KOPT-K1 (cell line): ENCODE data around the gene ADGRD1.
"Not testable (repeated sequence)": the region's sequence is repeated elsewhere in the genome, so short reads cannot be mapped to it uniquely, and the experiment has no call there.

ENCODE experiments used
- H3K27ac ChIP-seq: fragments of 200-600 bp; sonication (generic); 2 replicates; pipeline ENCODE4 v1.5.1; 2016; ENCODE audit warnings: antibody characterized with exemption, mild to moderate bottlenecking, low read depth, low read length; ENCODE audit not compliant: poor library complexity, severe bottlenecking
- H3K36me3 ChIP-seq: fragments of 200-600 bp; sonication (generic); 2 replicates; pipeline ENCODE4 v1.5.1; 2017; ENCODE audit warnings: antibody characterized with exemption, mild to moderate bottlenecking, low read length, moderate library complexity; ENCODE audit not compliant: insufficient read depth
- H3K9me3 ChIP-seq: fragments of 200-600 bp; sonication (generic); 2 replicates; pipeline ENCODE4 v1.5.1; 2017; ENCODE audit warnings: antibody characterized with exemption, low read length, mild to moderate bottlenecking; ENCODE audit not compliant: insufficient read depth, poor library complexity, severe bottlenecking

The ADGRD1 gene

DNA sequence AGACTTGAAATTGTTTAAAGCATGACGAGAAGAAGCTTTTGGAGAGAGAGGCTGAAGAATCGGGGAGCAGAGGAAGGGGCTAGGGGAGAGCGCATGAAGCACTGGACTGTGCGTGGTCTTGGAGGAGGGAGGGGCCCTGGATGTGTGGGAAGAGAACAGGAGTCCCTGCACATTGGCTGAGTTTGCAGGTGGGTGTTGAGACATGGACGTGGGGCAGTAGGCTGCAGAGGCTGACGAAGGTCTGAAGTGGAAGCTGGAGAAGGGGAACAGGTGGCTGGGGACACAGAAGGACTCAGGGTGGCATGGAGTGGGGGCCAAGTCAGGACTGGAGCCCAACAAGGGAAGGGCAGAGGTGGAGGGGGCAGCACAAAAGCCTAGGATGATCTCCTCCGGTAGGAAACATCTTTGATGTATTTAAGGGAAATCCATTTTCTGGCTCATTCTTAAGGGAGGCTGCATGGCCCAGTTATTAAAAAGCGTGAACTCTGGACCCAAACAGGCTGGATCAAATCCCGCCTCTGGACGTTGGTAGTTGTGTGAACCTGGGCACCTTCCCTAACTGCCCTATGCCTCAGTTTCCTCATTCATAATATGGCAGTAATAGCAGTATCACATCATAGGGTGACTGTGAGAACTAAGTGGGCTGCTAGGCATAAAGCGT lies 29.0 kb downstream of the ADGRD1 start:
- H3K9me3 ChIP-seq: no peaks in the 10 kb centered on the region
- no peaks in the 10 kb centered on the region for H3K36me3 ChIP-seq
- no peak overlapping the region for H3K27ac ChIP-seq

DNA sequence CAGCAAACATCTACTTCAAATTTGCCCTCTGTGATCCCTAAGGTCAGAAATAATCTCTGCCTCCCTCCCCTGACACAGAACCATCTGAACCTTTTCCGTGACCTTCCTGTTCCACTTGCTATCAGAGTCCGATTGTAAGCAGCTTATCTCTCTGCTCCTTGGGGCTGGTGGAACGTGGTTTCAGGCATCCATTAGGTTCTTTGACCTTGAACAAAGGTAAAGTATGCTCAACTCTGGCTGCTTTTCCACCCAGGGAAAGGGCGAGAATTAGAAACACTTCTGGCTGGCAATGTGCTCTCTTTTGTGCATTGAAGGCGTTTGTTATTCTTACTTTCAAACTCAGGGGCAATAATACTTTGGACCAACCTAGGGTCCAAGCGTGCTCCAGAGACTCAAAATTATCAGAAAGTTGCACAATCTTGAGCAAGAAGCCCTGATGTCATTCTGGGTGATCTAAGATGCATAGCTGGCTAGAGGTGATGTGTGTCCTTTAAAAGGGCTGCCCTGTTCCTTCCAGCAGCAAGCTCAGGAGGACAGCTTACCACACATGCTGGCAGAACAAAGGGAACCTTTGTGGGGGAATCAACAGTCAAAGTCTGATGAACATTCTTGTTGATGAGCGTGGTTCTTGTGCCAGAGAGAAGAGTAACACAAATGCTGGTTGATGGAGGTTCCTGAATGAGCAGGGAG lies 29.8 kb downstream of the ADGRD1 start:
- H3K36me3 ChIP-seq: no peaks in the 10 kb centered on the region
- H3K9me3 ChIP-seq: no peaks in the 10 kb centered on the region
- H3K27ac ChIP-seq: no peak overlapping the region

DNA sequence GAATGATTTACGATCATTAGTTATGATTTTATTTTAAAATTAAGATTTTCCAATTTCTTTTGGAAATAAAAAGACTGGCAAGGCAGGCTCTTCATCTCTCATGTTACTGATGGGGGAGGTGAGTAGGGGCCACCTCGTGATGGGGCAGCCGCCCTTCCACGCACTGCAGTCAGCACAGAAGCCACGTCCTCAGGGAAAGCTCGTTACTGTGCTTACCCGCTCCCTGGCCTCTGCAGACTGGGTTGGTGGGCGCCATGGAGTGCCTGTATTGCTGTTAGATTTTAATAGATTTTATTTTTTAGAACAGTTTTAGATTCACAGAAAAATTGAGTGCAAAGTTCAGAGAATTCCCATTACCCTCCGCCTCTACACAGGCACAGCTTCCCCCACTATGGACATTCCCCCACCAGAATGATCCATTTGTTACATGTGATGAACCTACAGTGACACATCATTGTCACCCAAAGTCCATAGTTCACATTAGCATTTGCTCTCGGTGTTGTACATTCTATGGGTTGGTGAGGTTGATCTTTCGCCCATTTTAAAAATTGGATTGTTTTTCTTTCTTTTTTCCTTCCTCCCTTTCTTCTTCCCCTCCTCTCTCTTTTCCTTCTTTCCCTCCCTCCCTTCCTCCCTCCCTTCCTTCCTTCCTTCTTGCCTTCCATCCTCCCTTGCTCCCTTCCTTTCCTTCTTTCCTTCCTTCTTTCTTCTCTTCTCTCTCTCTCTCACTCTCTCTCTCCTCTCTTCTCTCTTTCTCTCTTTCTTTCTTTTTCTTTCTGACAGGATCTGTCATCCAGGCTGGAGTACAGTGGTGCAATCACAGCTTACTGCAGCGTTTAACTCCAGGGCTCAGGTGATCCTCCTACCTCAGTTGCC lies 30.7 kb downstream of the ADGRD1 start:
- no peak overlapping the region for H3K27ac ChIP-seq
- no peaks in the 10 kb centered on the region for H3K36me3 ChIP-seq
- H3K9me3 ChIP-seq: no peaks in the 10 kb centered on the region

DNA sequence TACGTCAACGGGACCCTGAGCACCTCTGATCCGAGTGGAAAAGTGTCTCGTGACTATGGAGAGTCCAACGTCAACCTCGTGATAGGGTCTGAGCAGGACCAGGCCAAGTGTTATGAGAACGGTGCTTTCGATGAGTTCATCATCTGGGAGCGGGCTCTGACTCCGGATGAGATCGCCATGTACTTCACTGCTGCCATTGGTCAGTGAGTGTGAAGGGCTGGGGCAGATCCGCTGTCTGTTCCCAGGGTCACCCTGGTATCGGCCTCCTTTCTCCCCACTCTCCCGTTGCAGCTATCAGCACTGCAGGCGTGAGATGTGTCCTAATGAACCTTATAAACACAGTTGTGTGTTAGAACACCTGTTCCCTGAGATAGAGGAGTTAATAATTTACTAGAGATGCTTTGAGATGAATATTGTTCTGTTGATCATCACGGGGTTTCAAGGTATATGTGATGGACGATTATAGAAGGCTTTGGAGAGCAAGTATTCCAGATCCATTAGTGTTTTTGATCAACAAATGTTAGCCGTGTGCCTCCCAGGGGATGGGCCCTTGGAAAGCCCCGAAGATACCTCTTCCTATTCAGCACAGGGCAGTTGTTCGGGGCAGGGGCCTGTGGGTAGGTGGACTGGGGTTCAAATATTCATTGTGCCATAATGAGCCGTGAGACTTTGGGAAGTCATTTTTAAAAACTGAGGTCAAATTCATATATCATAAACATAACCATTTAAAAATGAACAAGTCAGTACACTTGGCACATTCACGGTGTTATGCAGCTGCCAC lies 33.6 kb downstream of the ADGRD1 start:
- Histone ChIP-seq H3K27ac (no peak overlapping the region), H3K36me3 (no peaks in the 10 kb centered on the region), H3K9me3 (no peaks in the 10 kb centered on the region)

DNA sequence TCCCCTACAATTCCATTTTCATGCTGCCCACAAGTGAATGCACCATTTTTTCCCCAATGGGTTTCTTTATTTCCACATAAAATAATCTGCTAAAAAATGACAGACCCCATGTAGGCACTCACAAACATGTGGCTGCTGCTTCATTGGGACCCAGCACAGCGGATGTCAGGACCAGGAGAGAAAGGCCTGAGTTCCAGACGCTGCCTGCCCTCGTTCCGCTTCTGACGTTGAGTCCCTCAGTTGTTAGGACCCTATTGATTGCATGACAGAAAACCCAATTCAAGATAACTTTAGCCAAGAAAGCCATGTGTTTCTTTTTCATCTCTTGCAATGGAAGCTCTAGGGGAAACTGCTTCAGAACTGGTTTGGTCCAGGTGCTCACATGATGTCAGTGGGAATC lies 34.6 kb downstream of the ADGRD1 start:
- no peak overlapping the region for H3K27ac ChIP-seq
- no peaks in the 10 kb centered on the region for H3K36me3 ChIP-seq
- no peaks in the 10 kb centered on the region for H3K9me3 ChIP-seq

DNA sequence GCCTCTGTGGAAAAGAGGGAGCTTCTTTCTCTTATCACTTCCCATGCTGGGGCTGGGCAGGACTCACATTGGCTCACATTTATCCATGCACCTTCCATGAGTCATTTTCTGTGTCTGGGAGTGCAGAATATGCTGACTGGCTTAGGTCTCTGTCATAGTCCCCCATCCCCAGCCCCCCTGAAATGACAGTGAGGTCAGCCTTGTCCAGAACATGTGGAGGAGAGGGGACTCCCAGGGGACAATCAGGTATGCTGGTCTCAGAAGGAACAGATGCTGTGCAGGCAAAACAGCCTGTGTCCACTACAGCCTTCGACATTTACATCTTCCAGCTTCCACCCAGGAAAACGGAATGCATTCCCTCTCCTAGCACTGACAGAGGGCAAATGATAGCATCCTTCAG lies 35.0 kb downstream of the ADGRD1 start:
- no peaks in the 10 kb centered on the region for H3K36me3 ChIP-seq
- H3K27ac ChIP-seq: no peak overlapping the region
- H3K9me3 ChIP-seq: no peaks in the 10 kb centered on the region

DNA sequence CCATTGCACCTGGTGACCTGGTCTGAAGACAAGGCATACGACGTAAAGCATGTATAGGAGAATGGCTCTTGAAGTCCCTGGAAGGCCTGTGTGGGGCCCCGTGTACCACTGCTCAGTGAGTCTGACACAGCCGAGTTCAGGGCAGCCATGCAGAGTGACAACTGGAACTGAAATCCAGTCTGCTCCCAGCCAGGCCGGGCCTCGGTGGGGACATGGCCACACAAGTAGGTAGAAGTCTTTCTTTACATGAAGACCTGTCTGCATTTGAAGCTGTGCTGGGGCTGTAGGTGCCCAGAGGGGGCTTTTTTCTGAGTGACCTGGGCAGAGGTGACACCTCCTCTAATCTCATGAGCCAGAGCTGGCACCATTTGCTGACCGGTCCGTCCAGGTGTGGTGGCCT lies 35.7 kb downstream of the ADGRD1 start:
- no peak overlapping the region for H3K27ac ChIP-seq
- no peaks in the 10 kb centered on the region for H3K36me3 ChIP-seq
- no peaks in the 10 kb centered on the region for H3K9me3 ChIP-seq

DNA sequence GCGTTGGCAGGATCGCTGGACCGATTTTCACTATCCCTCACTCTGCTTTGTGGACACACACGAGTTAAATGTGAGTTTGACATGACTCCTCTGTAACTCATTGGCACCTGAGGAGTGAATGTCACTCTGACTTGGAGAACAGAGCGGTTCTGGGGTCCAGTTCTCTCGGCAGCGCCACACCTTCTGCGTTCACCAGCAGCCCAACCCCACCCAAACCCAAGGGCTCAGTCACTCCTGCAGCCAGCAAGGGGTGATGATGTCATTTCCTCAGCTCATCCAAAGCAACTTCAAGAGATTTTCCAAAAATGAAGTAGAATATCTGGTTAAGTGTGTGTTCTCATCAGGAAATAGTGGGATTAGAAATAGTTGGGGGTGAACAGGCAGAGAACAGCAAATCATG lies 36.3 kb downstream of the ADGRD1 start:
- H3K36me3 ChIP-seq: no peaks in the 10 kb centered on the region
- H3K27ac ChIP-seq: no peak overlapping the region
- H3K9me3 ChIP-seq: no peaks in the 10 kb centered on the region

DNA sequence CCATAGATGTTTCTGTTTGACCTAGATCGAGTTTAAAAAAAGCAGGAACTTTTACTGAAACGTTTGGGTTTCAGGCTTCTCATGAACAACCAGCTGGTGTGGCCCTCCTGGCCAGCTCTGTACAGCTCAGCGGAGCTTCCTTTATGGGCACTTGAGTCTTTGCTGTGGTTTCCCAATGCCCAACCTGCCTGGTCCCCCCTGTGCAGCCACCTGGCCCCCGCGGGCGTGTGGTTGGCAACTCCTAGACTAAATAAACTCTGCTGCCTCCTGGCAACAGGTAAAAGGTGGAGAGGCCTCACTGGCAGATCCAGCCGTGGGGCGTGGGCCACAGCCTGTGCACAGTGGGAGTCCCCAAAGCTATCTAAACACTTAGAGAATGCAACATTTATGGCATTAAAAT lies 38.7 kb downstream of the ADGRD1 start:
- Histone ChIP-seq H3K36me3 (no peaks in the 10 kb centered on the region), H3K27ac (no peak overlapping the region), H3K9me3 (peaks cover under 1% of the 10 kb centered on the region)

DNA sequence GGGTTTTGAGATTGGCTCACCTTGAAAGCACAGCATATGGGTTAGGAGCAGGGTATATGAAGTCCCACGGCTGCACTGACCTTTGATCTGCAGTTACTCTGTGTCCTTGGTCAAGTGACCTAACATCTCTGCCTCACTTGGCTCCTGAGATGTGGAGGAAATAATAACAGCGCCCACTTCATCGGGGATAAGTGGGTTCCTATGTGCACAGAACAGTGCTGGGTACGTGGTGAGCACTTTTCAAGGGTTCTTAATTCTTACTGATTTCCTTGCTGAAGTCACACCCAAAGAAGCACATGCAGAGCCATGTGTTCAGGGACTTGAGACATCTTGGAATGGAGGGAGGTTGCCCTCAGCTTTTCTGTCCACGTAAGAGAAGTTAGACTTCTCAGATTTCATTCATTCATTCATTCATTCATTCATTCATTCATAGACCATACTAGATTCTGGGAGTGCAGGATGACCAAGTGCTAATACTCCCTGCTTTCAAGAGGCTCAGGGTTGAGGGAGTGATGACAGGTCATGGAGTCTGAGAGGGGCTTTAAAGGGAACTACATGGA lies 39.4 kb downstream of the ADGRD1 start:
- H3K27ac ChIP-seq: no peak overlapping the region
- peaks cover 6% of the 10 kb centered on the region for H3K9me3 ChIP-seq
- H3K36me3 ChIP-seq: no peaks in the 10 kb centered on the region

DNA sequence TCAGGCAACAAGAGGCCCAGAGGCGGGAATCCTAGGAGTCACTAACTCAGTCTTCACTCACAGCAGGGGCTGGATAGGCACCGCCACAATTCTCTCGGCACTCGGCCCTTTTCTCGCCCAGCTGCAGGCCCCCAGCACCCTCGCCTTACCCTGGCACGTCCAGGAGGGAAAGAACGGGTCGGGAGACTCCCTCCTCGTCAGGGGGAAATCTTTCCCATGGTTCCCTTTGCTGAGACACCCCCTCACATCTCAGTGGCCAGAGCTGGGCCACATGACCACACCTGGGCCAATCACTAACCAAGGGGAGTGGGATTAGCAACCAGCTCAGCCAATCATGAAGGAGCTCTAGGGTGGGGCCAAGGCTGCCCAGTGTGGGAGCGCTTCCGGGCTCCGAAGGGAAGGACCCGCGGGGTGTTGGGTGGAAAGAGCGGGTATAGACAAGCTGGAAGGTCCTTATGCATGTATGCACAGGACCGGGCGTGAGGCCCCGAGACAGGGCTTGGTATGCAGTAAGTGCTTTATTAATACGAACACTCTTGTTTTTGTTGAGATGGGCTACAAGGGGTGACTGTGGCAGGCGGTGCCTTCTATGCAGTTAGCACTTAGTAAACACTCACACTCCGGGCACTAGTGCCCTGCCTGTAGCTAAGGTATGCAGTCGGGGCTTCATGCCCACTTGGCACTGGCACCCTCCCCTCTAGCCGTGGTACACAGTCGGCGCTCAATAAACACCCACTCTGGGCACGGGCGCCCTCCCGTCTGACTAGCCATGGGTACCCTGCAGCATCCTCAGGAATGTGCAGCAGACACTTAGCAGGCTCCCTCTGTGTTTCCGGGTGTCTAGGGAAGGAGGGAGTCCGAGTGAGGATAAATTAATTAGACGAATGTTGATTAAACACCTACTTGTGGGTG lies 40.3 kb downstream of the ADGRD1 start:
- Histone ChIP-seq H3K27ac (no peak overlapping the region), H3K9me3 (peaks cover 7% of the 10 kb centered on the region), H3K36me3 (no peaks in the 10 kb centered on the region)

DNA sequence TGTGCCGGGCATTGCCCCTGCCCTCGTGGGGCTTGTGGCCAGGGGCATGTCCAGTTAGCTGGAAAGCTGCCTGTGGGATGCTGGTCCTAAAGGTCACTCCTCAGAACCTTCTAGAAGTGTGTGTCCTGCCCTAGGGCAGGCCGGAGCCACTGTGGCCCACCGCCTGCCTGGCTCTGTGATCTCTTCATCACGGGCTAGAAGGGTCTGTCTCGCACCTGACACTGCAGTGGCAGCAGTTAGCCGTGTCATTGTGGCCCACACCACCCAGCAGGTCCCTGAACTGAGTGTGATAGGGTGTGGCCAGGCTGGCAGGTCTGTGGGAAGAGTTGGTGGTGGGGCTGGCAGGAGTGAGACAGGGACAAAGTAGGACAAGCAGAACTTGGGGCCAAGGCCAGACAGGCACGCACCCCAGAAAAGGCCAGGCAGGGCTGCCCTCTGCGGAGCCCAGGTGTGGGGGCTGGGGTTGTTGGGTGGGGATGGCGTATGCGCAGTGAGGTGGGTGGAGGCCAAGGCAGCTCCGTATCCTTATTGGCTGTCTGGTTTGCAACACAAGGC lies 41.2 kb downstream of the ADGRD1 start:
- H3K36me3 ChIP-seq: no peaks in the 10 kb centered on the region

DNA sequence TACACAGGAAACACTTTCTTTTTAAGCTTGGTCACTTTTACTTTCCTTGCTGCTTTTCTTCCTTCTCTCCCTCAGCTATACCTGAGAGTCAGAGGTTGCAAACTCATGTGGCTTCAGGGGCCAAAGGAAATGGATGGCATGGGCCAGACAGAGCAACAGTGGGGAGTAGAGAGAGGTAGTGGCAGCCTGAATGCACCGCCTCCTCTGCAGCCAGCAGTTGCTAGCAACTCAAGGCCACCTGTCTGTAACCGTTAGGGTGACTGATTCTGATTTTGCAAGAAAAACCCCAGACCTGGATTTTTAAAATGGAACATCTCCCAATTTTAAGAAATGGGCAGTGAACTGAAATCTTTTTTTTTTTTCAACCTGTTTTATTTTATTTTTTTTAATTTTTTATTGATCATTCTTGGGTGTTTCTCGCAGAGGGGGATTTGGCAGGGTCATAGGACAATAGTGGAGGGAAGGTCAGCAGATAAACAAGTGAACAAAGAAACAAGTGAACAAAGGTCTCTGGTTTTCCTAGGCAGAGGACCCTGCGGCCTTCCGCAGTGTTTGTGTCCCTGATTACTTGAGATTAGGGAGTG lies 41.8 kb downstream of the ADGRD1 start:
- not testable (repeated sequence) for H3K27ac ChIP-seq, H3K9me3 ChIP-seq, H3K36me3 ChIP-seq

More for the DNA sequence above, 41.2 kb downstream of the ADGRD1 start:
- H3K9me3 ChIP-seq: peaks cover 7% of the 10 kb centered on the region
- H3K27ac ChIP-seq: no peak overlapping the region
